ENCODE measurements around the gene SYK. TPM values are rescaled to one million over a fixed set of nuclear protein-coding genes. Genes with fewer than 3 reads are reported as not detected.

Gene SYK
- total and polyA plus RNA-seq, 2 of the 13 experiments (the other 11 are each of a cell fraction or from before 2014, with no cell fraction given) = not detected

GRCh38 chr9:90801973-90802322 is 329 bp downstream of the SYK start:
- WGBS (ENCODE audit: low lambda C conversion rate) = 55% methylated on average over 29 of the region's 29 CpGs
- no peaks in the 10 kb centered on the region for H3K79me2 ChIP-seq (ENCODE audit: insufficient read depth, low read length)
- no peaks in the 10 kb centered on the region for H3K4me1 ChIP-seq (ENCODE audit: insufficient read depth, low read length)
- no peak for DNase-seq (ENCODE audit: low spot score)
- no peaks in the 10 kb centered on the region for H3K9me3 ChIP-seq (ENCODE audit: low read length)
- H3K36me3 ChIP-seq (replicated peaks in 1 of 2; ENCODE audit: control insufficient read depth in 1 of 2, insufficient read depth in 2 of 2, low read length in 2 of 2) = no peaks in the 10 kb centered on the region
- no peak overlapping the region for H3K4me2 ChIP-seq (ENCODE audit: low read depth, low read length)
- intact Hi-C loops (cut with micrococcal nuclease; ENCODE audit: unreplicated experiment) (no loop called here), in situ Hi-C loops (cut with HindIII; ENCODE audit: extremely low pct_ligation_motif_present, low pct_unique_long_range_greater_than_20kb) (no loop called here)
- ATAC-seq = no peak
- ChIA-PET POLR2A (no interaction called here), CTCF (ENCODE audit: low intra/inter-chr PET ratio, low total read pairs) (no interaction called here)
- no peak overlapping the region for H3K27ac ChIP-seq (ENCODE audit: extremely low read length, insufficient read depth, low read length)
- H2AFZ ChIP-seq (ENCODE audit: low read length) = no peak overlapping the region
- FAIRE-seq = no peak
- no peak overlapping the region for H3K9ac ChIP-seq (ENCODE audit: insufficient read depth, low read depth, low read length)
- BruUV-seq (replicated peaks) = no TSS peak
- no peak overlapping the region for H3K4me3 ChIP-seq (replicated peaks in 1 of 3; ENCODE audit: insufficient read depth in 1 of 3, low read depth in 2 of 3, low read length in 3 of 3)
- H4K20me1 ChIP-seq (ENCODE audit: insufficient read depth, low read length) = no peaks in the 10 kb centered on the region
- peaks cover 0 to 14% of the 10 kb centered on the region in 2 experiments; a peak in 1 of 5 replicates for H3K27me3 ChIP-seq (ENCODE audit: control insufficient read depth in 1 of 2, insufficient read depth in 2 of 2, low read length in 2 of 2)
- TF ChIP-seq, protein P1, sequence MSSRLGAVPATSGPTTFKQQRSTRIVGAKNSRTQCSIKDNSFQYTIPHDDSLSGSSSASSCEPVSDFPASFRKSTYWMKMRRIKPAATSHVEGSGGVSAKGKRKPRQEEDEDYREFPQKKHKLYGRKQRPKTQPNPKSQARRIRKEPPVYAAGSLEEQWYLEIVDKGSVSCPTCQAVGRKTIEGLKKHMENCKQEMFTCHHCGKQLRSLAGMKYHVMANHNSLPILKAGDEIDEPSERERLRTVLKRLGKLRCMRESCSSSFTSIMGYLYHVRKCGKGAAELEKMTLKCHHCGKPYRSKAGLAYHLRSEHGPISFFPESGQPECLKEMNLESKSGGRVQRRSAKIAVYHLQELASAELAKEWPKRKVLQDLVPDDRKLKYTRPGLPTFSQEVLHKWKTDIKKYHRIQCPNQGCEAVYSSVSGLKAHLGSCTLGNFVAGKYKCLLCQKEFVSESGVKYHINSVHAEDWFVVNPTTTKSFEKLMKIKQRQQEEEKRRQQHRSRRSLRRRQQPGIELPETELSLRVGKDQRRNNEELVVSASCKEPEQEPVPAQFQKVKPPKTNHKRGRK (CRISPR knock-in tag; IDR thresholded peaks at IDR 0.05) = no peak
- TF ChIP-seq ATM (IDR thresholded peaks at IDR 0.05; ENCODE audit: borderline replicate concordance) (no peak), SRF (IDR thresholded peaks at IDR 0.05; ENCODE audit: low read depth, low read length) (no peak), GLMP (CRISPR knock-in tag; IDR thresholded peaks at IDR 0.05; ENCODE audit: borderline replicate concordance) (no peak), YEATS2 (CRISPR knock-in tag; IDR thresholded peaks at IDR 0.05; ENCODE audit: borderline replicate concordance) (no peak), ZBTB7B (CRISPR knock-in tag; IDR thresholded peaks at IDR 0.05) (no peak), EZH2 (conservative IDR thresholded peaks at IDR 0.05; ENCODE audit: low read depth, low read length) (no peak), ZNF777 (CRISPR knock-in tag; IDR thresholded peaks at IDR 0.05) (no peak), ZSCAN20 (CRISPR knock-in tag; IDR thresholded peaks at IDR 0.05; ENCODE audit: borderline replicate concordance) (no peak), MYC (CRISPR knock-in tag; IDR thresholded peaks at IDR 0.05; ENCODE audit: borderline replicate concordance) (no peak), ZNF773 (CRISPR knock-in tag; IDR thresholded peaks at IDR 0.05; ENCODE audit: borderline replicate concordance) (no peak), KLF9 (CRISPR knock-in tag; IDR thresholded peaks at IDR 0.05; ENCODE audit: low read depth) (no peak), HNRNPH1 (optimal IDR thresholded peaks at IDR 0.05; ENCODE audit: low read depth, low read length) (no peak)
- TF ChIP-seq, protein P2, sequence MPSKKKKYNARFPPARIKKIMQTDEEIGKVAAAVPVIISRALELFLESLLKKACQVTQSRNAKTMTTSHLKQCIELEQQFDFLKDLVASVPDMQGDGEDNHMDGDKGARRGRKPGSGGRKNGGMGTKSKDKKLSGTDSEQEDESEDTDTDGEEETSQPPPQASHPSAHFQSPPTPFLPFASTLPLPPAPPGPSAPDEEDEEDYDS (CRISPR knock-in tag; IDR thresholded peaks at IDR 0.05) = no peak
- TF ChIP-seq, protein P3, sequence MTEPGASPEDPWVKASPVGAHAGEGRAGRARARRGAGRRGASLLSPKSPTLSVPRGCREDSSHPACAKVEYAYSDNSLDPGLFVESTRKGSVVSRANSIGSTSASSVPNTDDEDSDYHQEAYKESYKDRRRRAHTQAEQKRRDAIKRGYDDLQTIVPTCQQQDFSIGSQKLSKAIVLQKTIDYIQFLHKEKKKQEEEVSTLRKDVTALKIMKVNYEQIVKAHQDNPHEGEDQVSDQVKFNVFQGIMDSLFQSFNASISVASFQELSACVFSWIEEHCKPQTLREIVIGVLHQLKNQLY (CRISPR knock-in tag; IDR thresholded peaks at IDR 0.05) = no peak
